GM18858 (cell line): ENCODE data around the gene LRMDA.

Experiments used
- ATAC-seq: cut with Tn5 transposase; IDR thresholded peaks from one replicate; pipeline ENCODE4 v1.9.1; 2021; ENCODE audit not compliant: unreplicated experiment

The LRMDA gene

GRCh38 chr10:75531571-75532031 is 100.2 kb downstream of the LRMDA start:
- no peak for ATAC-seq

GRCh38 chr10:75532253-75532924 is 101.0 kb downstream of the LRMDA start:
- ATAC-seq = no peak

- no peak for ATAC-seq
Observed at GRCh38 chr10:75538144-75538543, 106.7 kb downstream of the LRMDA start.

- no peak for ATAC-seq
Observed at GRCh38 chr10:75538765-75539164, 107.3 kb downstream of the LRMDA start.

GRCh38 chr10:75540357-75540966 is 109.0 kb downstream of the LRMDA start:
- no peak for ATAC-seq

GRCh38 chr10:75540981-75541380 is 109.6 kb downstream of the LRMDA start:
- no peak for ATAC-seq

GRCh38 chr10:75541411-75541810 is 110.0 kb downstream of the LRMDA start:
- ATAC-seq = no peak

GRCh38 chr10:75542084-75542483 is 110.7 kb downstream of the LRMDA start:
- no peak for ATAC-seq

GRCh38 chr10:75542906-75543305 is 111.5 kb downstream of the LRMDA start:
- ATAC-seq = no peak

- ATAC-seq = no peak
Observed at GRCh38 chr10:75544386-75544785, 113.0 kb downstream of the LRMDA start.

- no peak for ATAC-seq
Observed at GRCh38 chr10:75544993-75545706, 113.7 kb downstream of the LRMDA start.

- no peak for ATAC-seq
Observed at GRCh38 chr10:75546004-75546403, 114.6 kb downstream of the LRMDA start.

- ATAC-seq = no peak
Observed at GRCh38 chr10:75547391-75548298, 116.2 kb downstream of the LRMDA start.

GRCh38 chr10:75548356-75548755 is 116.9 kb downstream of the LRMDA start:
- ATAC-seq = no peak

GRCh38 chr10:75550191-75550590 is 118.8 kb downstream of the LRMDA start:
- ATAC-seq = no peak

- ATAC-seq = no peak
Observed at GRCh38 chr10:75552171-75552570, 120.7 kb downstream of the LRMDA start.

- ATAC-seq = no peak
Observed at GRCh38 chr10:75553550-75553949, 122.1 kb downstream of the LRMDA start.

GRCh38 chr10:75555323-75555722 is 123.9 kb downstream of the LRMDA start:
- ATAC-seq = no peak

GRCh38 chr10:75556320-75556719 is 124.9 kb downstream of the LRMDA start:
- no peak for ATAC-seq

- no peak for ATAC-seq
Observed at GRCh38 chr10:75565286-75566251, 134.1 kb downstream of the LRMDA start.
